ENCODE data around the gene LAMA5.

The LAMA5 gene

DNA sequence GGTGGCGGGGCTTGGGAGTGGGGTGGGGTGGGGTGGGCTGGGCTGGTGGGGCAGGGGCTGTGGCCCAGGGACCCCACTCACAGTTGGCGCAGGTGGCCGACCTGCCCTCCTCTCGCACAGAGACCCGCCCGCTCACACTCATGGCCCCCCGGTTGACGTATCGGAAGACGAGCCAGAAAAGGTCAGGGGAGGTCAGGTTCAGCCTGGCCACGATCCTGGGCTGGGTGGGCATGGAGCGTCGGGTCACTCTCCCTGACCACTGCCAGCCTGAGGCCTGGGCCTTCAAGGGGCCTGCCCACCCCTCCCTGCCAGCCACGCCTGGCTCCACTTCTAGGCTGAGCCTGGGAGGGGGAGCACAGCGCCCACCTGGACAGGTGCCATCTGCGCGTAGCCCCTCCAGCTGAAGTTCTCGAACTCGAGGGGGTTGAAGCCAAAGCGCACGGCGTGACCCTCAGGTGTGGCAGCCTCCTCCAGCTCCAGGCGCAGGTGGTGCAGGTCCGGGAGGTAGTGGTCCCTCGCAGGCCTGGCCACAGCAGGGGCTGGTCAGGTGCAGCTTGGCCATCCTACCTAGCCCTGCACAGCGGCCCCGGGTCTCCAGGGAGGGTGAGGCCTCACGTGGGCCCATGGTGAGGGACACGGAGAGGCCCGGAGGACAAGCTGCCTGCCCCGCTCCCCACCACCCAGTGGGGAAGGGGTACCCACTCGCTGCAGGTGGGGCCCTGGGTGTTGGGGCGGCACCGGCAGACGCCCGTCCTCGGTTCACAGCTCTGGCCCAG, 33.1 kb downstream of the LAMA5 start:
- TF ChIP-seq TAF1 (IDR thresholded peaks at IDR 0.05; ENCODE audit: borderline replicate concordance, insufficient read depth, low read length), result no peak
- TF ChIP-seq POLR2AphosphoS5 (IDR thresholded peaks at IDR 0.05; ENCODE audit: low read depth, low read length), result no peak
- TF ChIP-seq, protein P1, sequence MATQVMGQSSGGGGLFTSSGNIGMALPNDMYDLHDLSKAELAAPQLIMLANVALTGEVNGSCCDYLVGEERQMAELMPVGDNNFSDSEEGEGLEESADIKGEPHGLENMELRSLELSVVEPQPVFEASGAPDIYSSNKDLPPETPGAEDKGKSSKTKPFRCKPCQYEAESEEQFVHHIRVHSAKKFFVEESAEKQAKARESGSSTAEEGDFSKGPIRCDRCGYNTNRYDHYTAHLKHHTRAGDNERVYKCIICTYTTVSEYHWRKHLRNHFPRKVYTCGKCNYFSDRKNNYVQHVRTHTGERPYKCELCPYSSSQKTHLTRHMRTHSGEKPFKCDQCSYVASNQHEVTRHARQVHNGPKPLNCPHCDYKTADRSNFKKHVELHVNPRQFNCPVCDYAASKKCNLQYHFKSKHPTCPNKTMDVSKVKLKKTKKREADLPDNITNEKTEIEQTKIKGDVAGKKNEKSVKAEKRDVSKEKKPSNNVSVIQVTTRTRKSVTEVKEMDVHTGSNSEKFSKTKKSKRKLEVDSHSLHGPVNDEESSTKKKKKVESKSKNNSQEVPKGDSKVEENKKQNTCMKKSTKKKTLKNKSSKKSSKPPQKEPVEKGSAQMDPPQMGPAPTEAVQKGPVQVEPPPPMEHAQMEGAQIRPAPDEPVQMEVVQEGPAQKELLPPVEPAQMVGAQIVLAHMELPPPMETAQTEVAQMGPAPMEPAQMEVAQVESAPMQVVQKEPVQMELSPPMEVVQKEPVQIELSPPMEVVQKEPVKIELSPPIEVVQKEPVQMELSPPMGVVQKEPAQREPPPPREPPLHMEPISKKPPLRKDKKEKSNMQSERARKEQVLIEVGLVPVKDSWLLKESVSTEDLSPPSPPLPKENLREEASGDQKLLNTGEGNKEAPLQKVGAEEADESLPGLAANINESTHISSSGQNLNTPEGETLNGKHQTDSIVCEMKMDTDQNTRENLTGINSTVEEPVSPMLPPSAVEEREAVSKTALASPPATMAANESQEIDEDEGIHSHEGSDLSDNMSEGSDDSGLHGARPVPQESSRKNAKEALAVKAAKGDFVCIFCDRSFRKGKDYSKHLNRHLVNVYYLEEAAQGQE (IDR thresholded peaks at IDR 0.05; ENCODE audit: insufficient read depth in 1 of 2, low read depth in 2 of 2, low read length in 2 of 2), result no peak
- no peak for TF ChIP-seq FOXP2 (optimal IDR thresholded peaks at IDR 0.05; ENCODE audit: borderline replicate concordance, extremely low read depth, extremely low read length, insufficient read depth)
- TF ChIP-seq SIN3A (IDR thresholded peaks at IDR 0.05; ENCODE audit: borderline replicate concordance, insufficient read depth, low read length), result no peak

DNA sequence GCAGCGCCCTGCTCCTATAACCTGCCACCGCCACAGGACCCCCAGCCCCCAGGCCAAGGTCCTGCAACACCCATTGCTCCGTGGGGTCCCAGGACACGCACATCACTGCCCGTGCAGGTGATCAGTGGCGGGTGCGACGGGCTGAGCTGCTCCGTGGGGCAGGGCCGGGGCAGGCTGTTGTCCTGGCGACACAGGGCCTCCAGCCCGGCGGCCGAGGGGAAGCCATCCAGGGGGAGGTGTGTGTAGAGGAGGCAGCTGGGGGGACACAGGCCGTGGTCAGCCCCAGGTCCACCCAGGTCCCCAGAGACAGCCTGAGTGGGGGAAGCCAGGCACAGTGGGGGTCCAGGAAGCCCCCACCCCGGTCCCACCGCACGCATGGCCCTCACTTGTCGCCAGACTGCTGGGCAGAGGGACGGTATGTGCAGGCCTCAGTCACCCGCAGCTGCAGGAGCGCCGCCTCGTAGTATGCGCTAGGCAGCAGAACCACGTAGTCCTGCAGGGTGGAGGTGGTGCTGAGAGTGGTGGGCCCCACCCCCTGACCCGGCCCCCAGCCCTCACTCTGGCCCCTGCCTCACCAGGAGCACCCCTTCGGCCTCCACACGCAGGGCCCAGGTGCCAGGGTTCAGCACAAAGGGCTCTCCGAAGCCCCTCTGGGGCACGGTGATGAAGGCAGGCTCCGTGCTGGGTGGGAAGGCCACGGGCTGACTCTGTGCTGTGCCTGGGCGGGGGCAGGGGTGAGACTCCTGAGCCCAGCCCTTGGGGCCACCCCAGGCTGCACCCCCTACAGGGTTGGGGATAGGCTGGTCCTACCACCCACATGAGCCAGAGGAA, 33.9 kb downstream of the LAMA5 start:
- no peak for TF ChIP-seq FOXP2 (optimal IDR thresholded peaks at IDR 0.05; ENCODE audit: borderline replicate concordance, extremely low read depth, extremely low read length, insufficient read depth)
- TF ChIP-seq, protein P1 (IDR thresholded peaks at IDR 0.05; ENCODE audit: insufficient read depth in 1 of 2, low read depth in 2 of 2, low read length in 2 of 2), result no peak
- no peak for TF ChIP-seq SIN3A (IDR thresholded peaks at IDR 0.05; ENCODE audit: borderline replicate concordance, insufficient read depth, low read length)
- no peak for TF ChIP-seq TAF1 (IDR thresholded peaks at IDR 0.05; ENCODE audit: borderline replicate concordance, insufficient read depth, low read length)
- no peak for TF ChIP-seq POLR2AphosphoS5 (IDR thresholded peaks at IDR 0.05; ENCODE audit: low read depth, low read length)

DNA sequence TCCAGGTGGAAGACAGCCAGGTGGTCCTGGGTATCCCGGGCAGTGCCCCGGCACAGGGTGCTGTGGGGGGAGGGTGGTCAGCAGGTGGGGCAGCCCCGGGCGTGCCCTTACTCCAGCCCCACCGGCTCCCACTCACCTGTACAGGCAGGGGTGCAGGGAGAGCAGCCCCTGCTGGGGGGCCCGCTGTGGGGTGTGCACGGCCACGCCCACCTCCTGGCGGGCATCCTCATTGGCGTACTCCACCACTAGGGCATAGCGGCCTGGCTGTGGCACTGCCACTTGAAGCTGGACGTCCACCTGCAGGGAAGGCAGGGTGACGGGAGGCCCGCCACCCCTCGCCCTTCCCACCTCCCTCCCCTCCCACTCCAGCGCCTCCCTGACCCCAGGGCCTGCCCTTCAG, 34.7 kb downstream of the LAMA5 start:
- TF ChIP-seq FOXP2 (optimal IDR thresholded peaks at IDR 0.05; ENCODE audit: borderline replicate concordance, extremely low read depth, extremely low read length, insufficient read depth) (no peak), TAF1 (IDR thresholded peaks at IDR 0.05; ENCODE audit: borderline replicate concordance, insufficient read depth, low read length) (no peak), POLR2AphosphoS5 (IDR thresholded peaks at IDR 0.05; ENCODE audit: low read depth, low read length) (no peak), SIN3A (IDR thresholded peaks at IDR 0.05; ENCODE audit: borderline replicate concordance, insufficient read depth, low read length) (no peak)
- TF ChIP-seq, protein P1 (IDR thresholded peaks at IDR 0.05; ENCODE audit: insufficient read depth in 1 of 2, low read depth in 2 of 2, low read length in 2 of 2), result no peak

DNA sequence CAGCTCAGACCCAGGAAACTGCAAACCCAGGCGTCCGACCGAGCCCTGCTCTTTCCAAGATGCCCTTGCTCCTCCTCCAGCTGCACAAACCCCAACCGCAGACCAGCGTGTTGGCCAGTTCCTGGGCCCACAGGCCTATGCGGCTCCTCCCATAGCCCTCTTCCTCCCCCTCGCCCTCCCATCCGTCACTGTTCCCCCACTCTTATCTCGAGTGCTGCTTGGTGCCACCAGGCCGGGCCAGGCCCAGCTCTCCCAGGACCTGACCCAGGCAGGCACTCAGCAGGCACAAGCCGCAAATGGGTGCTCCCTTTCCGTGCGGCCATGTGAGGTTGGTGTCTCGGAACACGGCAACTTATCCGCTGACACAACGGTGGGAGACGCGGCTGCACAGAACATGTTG, 35.8 kb downstream of the LAMA5 start:
- TF ChIP-seq TAF1 (IDR thresholded peaks at IDR 0.05; ENCODE audit: borderline replicate concordance, insufficient read depth, low read length) (no peak), POLR2AphosphoS5 (IDR thresholded peaks at IDR 0.05; ENCODE audit: low read depth, low read length) (no peak), SIN3A (IDR thresholded peaks at IDR 0.05; ENCODE audit: borderline replicate concordance, insufficient read depth, low read length) (no peak), FOXP2 (optimal IDR thresholded peaks at IDR 0.05; ENCODE audit: borderline replicate concordance, extremely low read depth, extremely low read length, insufficient read depth) (no peak)
- TF ChIP-seq, protein P1 (IDR thresholded peaks at IDR 0.05; ENCODE audit: insufficient read depth in 1 of 2, low read depth in 2 of 2, low read length in 2 of 2), result no peak

All from PFSK-1 (cell line).